Activated T-cell treated with anti-CD3 and anti-CD28 coated beads for 4 hours (primary cell): ENCODE data around the gene PAPSS1.

Experiments used
- DNase-seq: peaks from one replicate; pipeline ENCODE4 v3.0.0-alpha.2; 2020

Gene PAPSS1

GRCh38 chr4:107619066-107619465 is 101.0 kb downstream of the PAPSS1 start:
- DNase-seq = no peak

GRCh38 chr4:107618656-107619055 is 101.4 kb downstream of the PAPSS1 start:
- no peak for DNase-seq

GRCh38 chr4:107616838-107617389 is 103.1 kb downstream of the PAPSS1 start:
- no peak for DNase-seq

DNA sequence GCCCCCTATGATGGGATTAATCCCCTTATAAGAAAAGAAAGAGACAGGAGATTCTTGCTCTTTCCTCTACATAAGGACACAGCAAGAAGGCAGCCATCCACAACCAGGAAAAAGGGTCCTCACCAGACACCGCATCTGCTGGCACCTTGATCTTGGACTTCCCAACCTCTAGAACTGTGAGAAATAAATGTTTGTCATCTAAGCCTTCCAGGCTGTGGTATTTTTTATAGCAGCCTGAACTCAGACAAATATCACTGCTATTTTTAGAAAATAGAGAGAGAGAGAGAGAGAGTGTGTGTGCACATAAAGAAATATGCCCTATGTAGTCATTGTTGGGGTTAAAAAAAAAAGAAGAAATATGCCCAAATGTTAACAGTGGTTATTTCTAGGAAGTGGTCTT is 104.2 kb downstream of the PAPSS1 start:
- no peak for DNase-seq

- DNase-seq = no peak
These were observed 116.6 kb downstream of the PAPSS1 start for GRCh38 chr4:107603430-107603829.

DNA sequence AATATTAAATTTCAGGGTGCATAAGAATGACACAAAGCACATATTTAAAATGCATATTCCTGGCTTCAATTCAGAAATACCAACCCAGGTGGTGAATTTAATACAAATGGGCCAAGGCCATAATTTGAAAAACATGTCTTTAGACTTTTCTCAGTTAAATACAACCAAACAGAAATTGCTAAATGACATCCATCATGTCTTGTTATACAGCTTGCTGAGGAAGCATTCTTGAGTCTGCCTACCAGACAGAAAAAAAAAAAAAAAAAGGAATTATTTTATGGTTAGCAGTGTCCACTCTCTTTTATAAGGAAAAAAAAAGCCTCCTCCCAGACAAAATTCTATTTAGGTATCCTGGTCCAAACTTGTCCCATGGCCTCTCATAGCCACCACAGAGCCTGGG is 119.1 kb downstream of the PAPSS1 start:
- no peak for DNase-seq

DNA sequence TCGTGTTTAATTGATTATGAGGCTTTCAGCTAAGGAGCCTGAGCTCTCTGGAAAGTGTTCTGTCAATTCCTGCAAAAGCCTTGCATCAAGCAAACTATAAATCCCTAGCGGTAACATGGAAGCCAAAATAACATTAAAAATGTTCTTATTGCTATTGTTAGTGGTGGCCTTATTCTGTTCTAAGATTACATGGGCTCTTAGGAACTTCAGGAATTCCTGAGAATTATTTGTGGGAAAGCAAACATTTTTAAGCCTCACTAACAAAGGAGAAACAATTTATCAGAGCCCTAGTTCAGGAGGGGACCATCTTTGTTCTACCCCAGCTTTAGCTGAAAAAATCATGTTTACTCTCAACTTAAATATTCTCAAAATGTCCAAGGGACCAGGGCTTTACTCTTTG is 119.6 kb downstream of the PAPSS1 start:
- DNase-seq = no peak

DNA sequence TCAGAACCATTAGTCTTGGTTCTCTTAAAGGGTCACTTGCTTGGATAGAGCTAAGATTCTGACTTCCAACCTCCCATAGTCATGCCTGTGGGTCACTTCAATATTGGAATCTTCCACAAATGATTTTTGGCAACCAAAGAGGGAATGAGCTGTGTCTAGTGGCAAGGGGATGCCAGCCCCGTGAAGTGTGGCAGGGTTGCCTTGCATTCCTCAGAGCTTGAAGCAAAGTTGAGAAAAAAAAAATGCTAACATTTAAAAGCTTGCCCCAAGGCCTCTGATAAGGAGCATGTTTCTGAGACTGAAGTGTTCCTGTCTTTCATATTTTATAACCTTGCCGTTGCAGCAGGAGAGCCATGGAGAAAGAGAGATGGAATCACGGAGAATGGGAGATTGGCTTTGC is 120.2 kb downstream of the PAPSS1 start:
- no peak for DNase-seq

DNA sequence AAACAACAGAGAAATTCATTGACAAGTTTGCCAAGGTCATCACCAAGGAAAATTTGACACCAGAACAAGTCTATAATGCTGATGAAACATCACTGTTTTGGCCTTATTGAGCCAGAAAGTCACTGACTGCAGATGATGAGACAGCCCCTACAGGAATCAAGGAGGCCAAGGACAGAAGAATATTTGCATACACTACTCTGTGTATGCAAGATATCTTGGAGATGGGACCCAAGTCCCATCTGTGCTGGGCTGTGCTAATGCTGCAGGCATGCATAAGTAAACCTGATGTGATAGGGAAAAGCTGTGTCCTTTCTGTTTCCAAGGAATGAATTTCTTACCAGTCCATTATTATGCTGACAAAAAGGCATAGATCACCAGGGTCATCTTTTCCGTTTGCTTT is 126.8 kb downstream of the PAPSS1 start:
- DNase-seq = no peak

- no peak for DNase-seq
These were observed 127.5 kb downstream of the PAPSS1 start for GRCh38 chr4:107592519-107592918.

DNA sequence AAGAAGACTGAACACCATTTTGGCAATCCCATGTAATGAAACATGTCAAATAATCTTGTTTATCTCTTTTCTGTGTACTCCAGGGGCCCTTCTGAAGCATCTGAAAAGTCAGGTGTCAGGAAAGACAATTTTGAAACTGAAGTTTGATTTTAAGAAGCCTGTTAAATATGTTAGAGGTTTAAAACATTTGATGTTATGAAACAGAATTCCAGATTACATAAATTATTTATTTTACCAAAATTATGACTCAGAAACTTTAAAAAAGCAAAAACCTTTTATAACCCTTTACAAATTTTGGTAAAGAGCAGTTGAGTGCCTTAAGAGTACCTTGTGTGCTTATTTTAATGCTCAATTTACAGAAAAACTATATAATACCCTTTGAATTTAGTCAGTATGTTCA is 130.8 kb downstream of the PAPSS1 start:
- DNase-seq = no peak

DNA sequence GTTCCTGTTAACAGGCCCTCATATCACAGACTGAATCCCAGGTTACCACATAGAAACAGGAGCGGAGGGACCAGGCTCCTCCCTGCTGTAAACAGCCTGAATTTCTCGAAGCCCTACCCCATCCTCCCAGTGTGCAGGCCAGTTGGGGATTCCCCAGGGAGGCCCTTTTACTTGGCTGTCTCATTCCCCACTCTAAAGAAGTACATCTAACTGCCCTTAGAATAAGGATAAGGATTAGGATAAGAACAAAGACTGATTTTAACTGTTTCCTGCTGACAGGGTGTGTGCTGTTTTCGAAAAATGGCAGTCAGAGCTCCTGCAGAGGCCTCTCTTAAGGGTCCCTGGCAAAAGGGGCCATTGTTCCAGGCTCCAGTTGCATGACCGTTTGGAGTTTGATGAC is 133.7 kb downstream of the PAPSS1 start:
- DNase-seq = no peak

DNA sequence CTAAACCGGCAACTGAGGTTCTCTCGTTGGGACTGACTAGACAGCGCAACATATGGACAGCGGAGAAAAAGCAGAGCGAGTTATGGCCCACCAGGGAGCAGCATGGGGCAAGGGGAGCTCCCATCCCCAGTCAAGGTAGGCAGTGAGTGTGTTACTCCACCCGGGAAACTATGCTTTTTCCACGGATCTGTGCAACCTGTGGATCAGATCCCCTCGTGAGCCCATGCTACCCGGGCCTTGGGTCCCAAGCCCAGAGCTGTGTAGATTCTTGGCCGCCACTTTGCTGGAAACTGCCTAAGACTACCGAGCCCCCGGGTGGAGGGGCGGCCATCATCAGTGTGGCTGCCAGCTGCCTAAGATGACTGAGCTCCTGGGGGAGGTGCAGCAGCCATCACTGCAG is 140.9 kb downstream of the PAPSS1 start:
- DNase-seq = no peak

DNA sequence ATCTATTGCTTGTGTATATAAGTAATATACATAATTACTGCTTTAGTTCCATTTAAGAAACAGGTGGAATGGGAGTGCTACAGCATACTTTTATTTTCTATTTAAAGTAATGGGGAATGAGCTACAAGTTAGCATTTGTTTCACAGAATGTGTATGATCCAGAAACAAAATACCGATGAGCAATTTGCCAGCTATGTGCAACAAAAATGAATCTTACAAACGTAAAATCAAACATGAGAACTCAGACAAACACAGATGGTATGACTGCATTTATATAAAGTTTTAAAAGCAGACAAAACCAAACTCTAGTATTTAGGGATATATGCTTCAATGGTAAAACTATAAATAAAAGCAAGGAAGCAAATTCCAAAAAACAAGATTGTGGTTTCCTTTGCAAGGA is 141.7 kb downstream of the PAPSS1 start:
- DNase-seq = no peak

GRCh38 chr4:107577743-107578142 is 142.3 kb downstream of the PAPSS1 start:
- no peak for DNase-seq

GRCh38 chr4:107575243-107575642 is 144.8 kb downstream of the PAPSS1 start:
- DNase-seq = no peak

- no peak for DNase-seq
These were observed 147.8 kb downstream of the PAPSS1 start for GRCh38 chr4:107572281-107572680.

DNA sequence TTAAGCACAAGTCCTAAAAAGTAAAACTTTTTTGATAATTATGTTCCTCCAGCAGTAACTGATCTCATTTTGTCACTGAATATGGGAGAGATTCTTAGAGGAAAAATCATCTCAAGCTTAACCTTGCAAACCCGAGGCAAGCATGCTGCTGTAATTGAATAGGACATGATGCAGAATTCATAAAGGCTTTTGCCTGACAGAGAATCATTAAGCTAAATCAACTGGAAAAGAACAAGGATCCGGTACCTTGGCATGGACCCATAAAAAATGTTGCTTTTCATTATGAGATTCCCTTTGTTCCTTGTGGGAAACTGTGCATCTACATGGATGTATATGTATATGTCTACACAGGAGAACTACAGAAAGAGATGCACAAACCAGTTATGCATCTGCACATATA is 149.1 kb downstream of the PAPSS1 start:
- DNase-seq = no peak

DNA sequence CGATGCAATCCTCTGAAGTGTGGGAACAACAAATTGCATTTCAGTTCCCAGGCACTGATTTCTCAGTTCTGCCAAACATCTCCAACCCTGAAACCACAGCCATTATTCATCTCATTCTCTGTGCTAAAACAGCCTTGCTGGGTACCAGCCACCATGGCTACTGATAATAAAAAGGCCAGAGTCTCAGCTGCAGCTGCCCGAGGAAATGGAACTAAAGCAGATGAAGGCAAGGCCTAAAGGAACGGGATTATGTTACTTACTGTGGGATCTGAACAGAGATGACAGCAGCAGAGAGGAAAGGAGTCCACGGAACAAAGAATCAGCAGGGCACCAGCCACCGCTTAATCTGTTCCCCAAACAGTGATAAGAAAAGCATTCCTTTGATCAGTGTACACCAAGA is 155.7 kb downstream of the PAPSS1 start:
- DNase-seq = no peak
